ENCODE results near the gene RAB6B. TPM values are rescaled to one million over a fixed set of nuclear protein-coding genes. Genes with fewer than 3 reads are reported as not detected.
A peak's percentile ranks its signal among the peaks of the same experiment; 100 is the strongest.

RAB6B gene
- polyA plus RNA-seq, 1 donor (not counting 4 experiments of a cell fraction or from before 2014, with no cell fraction given), result 2.2 TPM

- Histone ChIP-seq H3K27ac (ENCODE audit: control insufficient read depth, insufficient read depth, low read length) (no peak overlapping the region), H3K79me2 (ENCODE audit: control insufficient read depth, insufficient read depth, low read length) (no peaks in the 10 kb centered on the region), H3K36me3 (ENCODE audit: control insufficient read depth in 2 of 2, extremely low read depth in 1 of 2, insufficient read depth in 2 of 2, low read length in 2 of 2) (no peaks in the 10 kb centered on the region), H3K27me3 (ENCODE audit: control insufficient read depth, extremely low read depth, insufficient read depth, low read length) (peaks cover 4% of the 10 kb centered on the region), H3K4me3 (ENCODE audit: control insufficient read depth in 2 of 3, extremely low read depth in 1 of 3, insufficient read depth in 2 of 3, low read depth in 1 of 3, low read length in 3 of 3) (no peak overlapping the region), H2AFZ (ENCODE audit: control insufficient read depth, low read length) (no peak overlapping the region), H3K9me3 (ENCODE audit: control insufficient read depth, low read depth, low read length) (no peaks in the 10 kb centered on the region), H4K20me1 (ENCODE audit: control insufficient read depth, extremely low read depth, insufficient read depth, low read length) (no peaks in the 10 kb centered on the region), H3K4me2 (ENCODE audit: control insufficient read depth, extremely low read depth, insufficient read depth, low read depth, low read length) (no peak overlapping the region), H3K9me1 (ENCODE audit: control insufficient read depth, extremely low read depth, insufficient read depth, low read length) (no peaks in the 10 kb centered on the region), H3K9ac (ENCODE audit: control insufficient read depth, extremely low read depth, insufficient read depth, low read length) (no peak overlapping the region), H3K4me1 (ENCODE audit: control insufficient read depth, extremely low read depth, insufficient read depth, low read length) (no peaks in the 10 kb centered on the region)
- DNase-seq (ENCODE audit: low read depth, low spot score) (no peak), FAIRE-seq (no peak)
- TF ChIP-seq CTCF (optimal IDR thresholded peaks at IDR 0.05 in 1 of 3, IDR thresholded peaks at IDR 0.05 in 1 of 3, conservative IDR thresholded peaks at IDR 0.05 in 1 of 3; ENCODE audit: extremely low read depth in 1 of 3, insufficient read depth in 2 of 3, low read length in 3 of 3) (no peak), EZH2 (IDR thresholded peaks at IDR 0.05; ENCODE audit: low read length) (no peak)
- dilution Hi-C loops (cut with MboI; ENCODE audit: extremely low pct_ligation_motif_present, low sequenced_read_pairs), result no loop called here
These were observed 62.9 kb downstream of the RAB6B start for GRCh38 chr3:133832802-133833144.

- H4K20me1 ChIP-seq (ENCODE audit: control insufficient read depth, extremely low read depth, insufficient read depth, low read length), result no peaks in the 10 kb centered on the region
- peak in 1 of 3 experiments; percentile 2 for TF ChIP-seq CTCF (optimal IDR thresholded peaks at IDR 0.05 in 1 of 3, IDR thresholded peaks at IDR 0.05 in 1 of 3, conservative IDR thresholded peaks at IDR 0.05 in 1 of 3; ENCODE audit: extremely low read depth in 1 of 3, insufficient read depth in 2 of 3, low read length in 3 of 3)
- TF ChIP-seq EZH2 (IDR thresholded peaks at IDR 0.05; ENCODE audit: low read length), result no peak
- H2AFZ ChIP-seq (ENCODE audit: control insufficient read depth, low read length), result no peak overlapping the region
- H3K27ac ChIP-seq (ENCODE audit: control insufficient read depth, insufficient read depth, low read length), result no peak overlapping the region
- no peaks in the 10 kb centered on the region for H3K9me3 ChIP-seq (ENCODE audit: control insufficient read depth, low read depth, low read length)
- no peaks in the 10 kb centered on the region for H3K79me2 ChIP-seq (ENCODE audit: control insufficient read depth, insufficient read depth, low read length)
- DNase-seq (ENCODE audit: low read depth, low spot score) (no peak), FAIRE-seq (no peak)
- H3K4me1 ChIP-seq (ENCODE audit: control insufficient read depth, extremely low read depth, insufficient read depth, low read length), result no peaks in the 10 kb centered on the region
- H3K27me3 ChIP-seq (ENCODE audit: control insufficient read depth, extremely low read depth, insufficient read depth, low read length), result peaks cover 4% of the 10 kb centered on the region
- no peaks in the 10 kb centered on the region for H3K9me1 ChIP-seq (ENCODE audit: control insufficient read depth, extremely low read depth, insufficient read depth, low read length)
- H3K36me3 ChIP-seq (ENCODE audit: control insufficient read depth in 2 of 2, extremely low read depth in 1 of 2, insufficient read depth in 2 of 2, low read length in 2 of 2), result no peaks in the 10 kb centered on the region
- no peak overlapping the region for H3K9ac ChIP-seq (ENCODE audit: control insufficient read depth, extremely low read depth, insufficient read depth, low read length)
- no peak overlapping the region for H3K4me2 ChIP-seq (ENCODE audit: control insufficient read depth, extremely low read depth, insufficient read depth, low read depth, low read length)
- H3K4me3 ChIP-seq (ENCODE audit: control insufficient read depth in 2 of 3, extremely low read depth in 1 of 3, insufficient read depth in 2 of 3, low read depth in 1 of 3, low read length in 3 of 3), result no peak overlapping the region
- dilution Hi-C loops (cut with MboI; ENCODE audit: extremely low pct_ligation_motif_present, low sequenced_read_pairs), result no loop called here
These were observed 63.5 kb downstream of the RAB6B start for GRCh38 chr3:133831966-133832801.
